ENCODE data around the gene TRNP1. TPM values are rescaled to one million over a fixed set of nuclear protein-coding genes. Genes with fewer than 3 reads are reported as not detected.
A peak's percentile ranks its signal among the peaks of the same experiment; 100 is the strongest.

The TRNP1 gene
- total RNA-seq, 1 donor from 2014 or later = 19.2 TPM

DNA sequence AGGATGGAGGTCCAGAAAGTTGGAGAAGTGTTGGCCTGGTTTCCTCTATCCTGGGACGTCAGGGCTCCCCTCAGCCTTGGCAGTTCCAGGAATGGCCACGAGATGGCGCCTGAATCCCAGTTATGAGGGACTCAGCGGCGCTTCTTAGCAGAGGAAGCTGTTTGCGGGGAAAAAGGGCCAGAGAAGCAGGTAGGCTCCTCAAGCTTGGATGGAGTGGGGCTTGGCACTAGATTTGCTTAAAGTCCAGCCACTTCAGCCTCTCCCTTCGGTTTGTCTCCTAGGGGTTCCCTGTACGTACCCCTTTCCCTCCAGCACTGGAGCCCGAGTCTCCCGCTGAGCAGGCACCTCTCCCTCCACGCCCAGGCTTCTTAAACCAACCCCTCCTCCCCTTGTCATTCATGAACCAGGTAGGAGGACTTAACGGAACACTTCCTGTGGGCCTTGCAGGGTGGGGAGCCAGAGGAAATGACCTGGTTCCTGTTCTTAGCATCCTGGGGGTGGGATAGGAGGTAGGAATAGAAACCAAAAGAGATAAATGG is 51.2 kb downstream of the TRNP1 start:
- Mint-ChIP-seq H3K4me1 (ENCODE audit: low read depth, unreplicated experiment) (peaks cover 2% of the 10 kb centered on the region), H3K36me3 (ENCODE audit: low read depth, unreplicated experiment) (no peaks in the 10 kb centered on the region), H3K27ac (ENCODE audit: unreplicated experiment) (no peak overlapping the region), H3K4me3 (ENCODE audit: unreplicated experiment) (no peak overlapping the region), H3K27me3 (ENCODE audit: low read depth, unreplicated experiment) (peaks cover 14% of the 10 kb centered on the region), H3K9me3 (ENCODE audit: unreplicated experiment) (no peaks in the 10 kb centered on the region)
- H3K36me3 ChIP-seq (ENCODE audit: insufficient read depth, low read length) = no peaks in the 10 kb centered on the region
- no peak overlapping the region for H3K27ac ChIP-seq (ENCODE audit: low read depth, low read length)
- no peak overlapping the region for H3K9ac ChIP-seq (ENCODE audit: low read length)
- H4K20me1 ChIP-seq (ENCODE audit: insufficient read depth, low read length) = no peaks in the 10 kb centered on the region
- no peaks in the 10 kb centered on the region for H3K79me2 ChIP-seq (ENCODE audit: insufficient read depth, low read length)
- H3K4me3 ChIP-seq (ENCODE audit: insufficient read depth, low read depth, low read length) = no peak overlapping the region
- no peak for TF ChIP-seq EZH2 (IDR thresholded peaks at IDR 0.05; ENCODE audit: insufficient read depth, low read length)
- TF ChIP-seq, protein P1, sequence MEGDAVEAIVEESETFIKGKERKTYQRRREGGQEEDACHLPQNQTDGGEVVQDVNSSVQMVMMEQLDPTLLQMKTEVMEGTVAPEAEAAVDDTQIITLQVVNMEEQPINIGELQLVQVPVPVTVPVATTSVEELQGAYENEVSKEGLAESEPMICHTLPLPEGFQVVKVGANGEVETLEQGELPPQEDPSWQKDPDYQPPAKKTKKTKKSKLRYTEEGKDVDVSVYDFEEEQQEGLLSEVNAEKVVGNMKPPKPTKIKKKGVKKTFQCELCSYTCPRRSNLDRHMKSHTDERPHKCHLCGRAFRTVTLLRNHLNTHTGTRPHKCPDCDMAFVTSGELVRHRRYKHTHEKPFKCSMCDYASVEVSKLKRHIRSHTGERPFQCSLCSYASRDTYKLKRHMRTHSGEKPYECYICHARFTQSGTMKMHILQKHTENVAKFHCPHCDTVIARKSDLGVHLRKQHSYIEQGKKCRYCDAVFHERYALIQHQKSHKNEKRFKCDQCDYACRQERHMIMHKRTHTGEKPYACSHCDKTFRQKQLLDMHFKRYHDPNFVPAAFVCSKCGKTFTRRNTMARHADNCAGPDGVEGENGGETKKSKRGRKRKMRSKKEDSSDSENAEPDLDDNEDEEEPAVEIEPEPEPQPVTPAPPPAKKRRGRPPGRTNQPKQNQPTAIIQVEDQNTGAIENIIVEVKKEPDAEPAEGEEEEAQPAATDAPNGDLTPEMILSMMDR (IDR thresholded peaks at IDR 0.05; ENCODE audit: insufficient read depth, low read depth, low read length) = peak; percentile 98
- DNase-seq (ENCODE audit: low read depth) (peak; percentile 35), FAIRE-seq (peak; percentile 32)
- no peaks in the 10 kb centered on the region for H3K9me3 ChIP-seq (ENCODE audit: insufficient read depth, low read depth, low read length)
- peak overlapping the region; percentile 43 for H3K4me2 ChIP-seq (ENCODE audit: low read length)
- H2AFZ ChIP-seq (ENCODE audit: low read depth, low read length) = peak overlapping the region; percentile 74
- no peaks in the 10 kb centered on the region for H3K4me1 ChIP-seq (ENCODE audit: insufficient read depth, low read length)
- H3K27me3 ChIP-seq (ENCODE audit: insufficient read depth, low read length) = no peaks in the 10 kb centered on the region

DNA sequence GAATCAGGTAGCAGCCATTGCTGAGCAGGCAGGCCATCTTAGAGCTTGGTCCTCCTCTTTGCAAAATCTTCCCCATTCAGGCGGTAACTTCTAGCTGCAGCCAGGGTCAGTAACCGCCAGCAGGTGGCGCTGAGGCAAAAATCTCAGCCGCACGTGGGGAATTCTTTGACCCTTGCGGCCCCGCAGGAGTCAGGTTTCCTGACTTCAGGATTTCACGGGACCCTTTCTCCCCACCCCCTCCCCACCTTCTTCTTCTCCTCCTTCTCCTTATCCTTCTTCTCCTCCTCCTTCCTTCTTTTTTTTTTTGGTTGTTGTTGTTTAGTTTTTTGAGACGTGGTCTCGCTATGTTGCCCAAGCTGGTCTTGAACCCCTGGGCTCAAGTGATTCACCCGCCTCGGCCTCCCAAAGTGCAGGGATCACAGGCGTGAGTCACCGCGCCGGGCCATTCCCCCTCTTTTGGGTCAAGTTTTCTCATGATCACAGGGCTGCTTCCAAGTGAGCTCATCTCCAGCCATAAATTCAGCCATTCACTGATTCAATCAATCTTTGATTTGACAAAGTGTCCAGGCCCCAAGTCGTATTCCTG is 52.6 kb downstream of the TRNP1 start:
- H3K27me3 ChIP-seq (ENCODE audit: insufficient read depth, low read length) = no peaks in the 10 kb centered on the region
- H3K9me3 ChIP-seq (ENCODE audit: insufficient read depth, low read depth, low read length) = no peaks in the 10 kb centered on the region
- H2AFZ ChIP-seq (ENCODE audit: low read depth, low read length) = peak overlapping the region; percentile 49
- H4K20me1 ChIP-seq (ENCODE audit: insufficient read depth, low read length) = no peaks in the 10 kb centered on the region
- H3K79me2 ChIP-seq (ENCODE audit: insufficient read depth, low read length) = no peaks in the 10 kb centered on the region
- H3K4me1 ChIP-seq (ENCODE audit: insufficient read depth, low read length) = no peaks in the 10 kb centered on the region
- no peak overlapping the region for H3K9ac ChIP-seq (ENCODE audit: low read length)
- Mint-ChIP-seq H3K9me3 (ENCODE audit: unreplicated experiment) (no peaks in the 10 kb centered on the region), H3K36me3 (ENCODE audit: low read depth, unreplicated experiment) (no peaks in the 10 kb centered on the region), H3K27ac (ENCODE audit: unreplicated experiment) (no peak overlapping the region), H3K4me3 (ENCODE audit: unreplicated experiment) (no peak overlapping the region), H3K27me3 (ENCODE audit: low read depth, unreplicated experiment) (peaks cover 8% of the 10 kb centered on the region), H3K4me1 (ENCODE audit: low read depth, unreplicated experiment) (peaks cover 2% of the 10 kb centered on the region)
- FAIRE-seq (peak; percentile 13), DNase-seq (ENCODE audit: low read depth) (peak; percentile 42)
- no peak overlapping the region for H3K27ac ChIP-seq (ENCODE audit: low read depth, low read length)
- peak overlapping the region; percentile 44 for H3K4me2 ChIP-seq (ENCODE audit: low read length)
- TF ChIP-seq, protein P1 (IDR thresholded peaks at IDR 0.05; ENCODE audit: insufficient read depth, low read depth, low read length) = peak; percentile 86
- no peak for TF ChIP-seq EZH2 (IDR thresholded peaks at IDR 0.05; ENCODE audit: insufficient read depth, low read length)
- no peaks in the 10 kb centered on the region for H3K36me3 ChIP-seq (ENCODE audit: insufficient read depth, low read length)
- no peak overlapping the region for H3K4me3 ChIP-seq (ENCODE audit: insufficient read depth, low read depth, low read length)

DNA sequence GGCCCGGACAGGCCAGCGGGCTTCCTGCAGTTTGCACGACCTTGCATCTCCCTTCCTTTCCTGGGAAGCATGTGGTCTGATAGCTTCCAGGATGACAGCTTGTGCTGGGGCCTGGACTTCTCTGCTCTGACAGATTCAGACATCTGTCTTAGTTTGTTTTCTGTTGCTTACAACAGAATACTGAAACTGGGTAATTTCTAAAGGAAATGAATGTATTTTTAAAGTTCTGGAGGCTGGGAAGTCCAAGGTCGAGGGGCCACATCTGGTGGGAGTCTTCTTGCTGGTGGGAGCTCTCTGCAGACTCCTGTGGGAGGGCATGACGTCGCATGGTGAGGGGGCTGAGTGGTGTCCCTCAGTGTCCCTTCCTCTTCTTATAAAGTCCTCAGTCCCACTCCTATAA is 54.4 kb downstream of the TRNP1 start:
- no peak for DNase-seq (ENCODE audit: low read depth)
- Mint-ChIP-seq H3K4me3 (ENCODE audit: unreplicated experiment) (no peak overlapping the region), H3K27me3 (ENCODE audit: low read depth, unreplicated experiment) (peaks cover 8% of the 10 kb centered on the region), H3K27ac (ENCODE audit: unreplicated experiment) (no peak overlapping the region), H3K9me3 (ENCODE audit: unreplicated experiment) (no peaks in the 10 kb centered on the region), H3K4me1 (ENCODE audit: low read depth, unreplicated experiment) (peaks cover 2% of the 10 kb centered on the region), H3K36me3 (ENCODE audit: low read depth, unreplicated experiment) (no peaks in the 10 kb centered on the region)
- Histone ChIP-seq H3K4me1 (ENCODE audit: insufficient read depth, low read length) (no peaks in the 10 kb centered on the region), H4K20me1 (ENCODE audit: insufficient read depth, low read length) (no peaks in the 10 kb centered on the region), H3K4me3 (ENCODE audit: insufficient read depth, low read depth, low read length) (no peak overlapping the region), H3K9me3 (ENCODE audit: insufficient read depth, low read depth, low read length) (no peaks in the 10 kb centered on the region), H3K79me2 (ENCODE audit: insufficient read depth, low read length) (no peaks in the 10 kb centered on the region), H3K27me3 (ENCODE audit: insufficient read depth, low read length) (no peaks in the 10 kb centered on the region), H3K27ac (ENCODE audit: low read depth, low read length) (no peak overlapping the region), H3K36me3 (ENCODE audit: insufficient read depth, low read length) (no peaks in the 10 kb centered on the region), H2AFZ (ENCODE audit: low read depth, low read length) (no peak overlapping the region), H3K4me2 (ENCODE audit: low read length) (no peak overlapping the region), H3K9ac (ENCODE audit: low read length) (no peak overlapping the region)
- no peak for FAIRE-seq
- TF ChIP-seq, protein P1 (IDR thresholded peaks at IDR 0.05; ENCODE audit: insufficient read depth, low read depth, low read length) = no peak
- TF ChIP-seq EZH2 (IDR thresholded peaks at IDR 0.05; ENCODE audit: insufficient read depth, low read length) = no peak

Measured in astrocyte (in vitro differentiated cells and primary cell).